K562 (cell line): ENCODE data around the gene FANCC. TPM values are rescaled to one million over a fixed set of nuclear protein-coding genes. Genes with fewer than 3 reads are reported as not detected.

Experiments used
- ATAC-seq: fragments of 200-7000 bp; cut with Tn5 transposase; 3 replicates; pipeline ENCODE4 v1.9.1; 2020; ENCODE audit warnings: moderate library complexity
- BruUV-seq: library from RNA; stranded (reverse); fragments of 400-500 nt; replicated peaks from 2 replicates; lab custom pipeline; 2021; lab: Mats Ljungman, UMichigan
- CTCF ChIA-PET: fragments of 300-600 bp; formaldehyde crosslinking; extraction: SDS; loops from one replicate; lab custom pipeline; 2021; ENCODE audit warnings: low intra/inter-chr PET ratio; lab: Yijun Ruan, JAX
- POLR2A ChIA-PET: fragments of 300-600, 350-650 bp; sonication (Branson Sonifier 250); formaldehyde crosslinking; extraction: SDS; loops from one replicate; lab custom pipeline; 2021; ENCODE audit warnings: antibody characterized with exemption, inconsistent platforms; lab: Yijun Ruan, JAX
- DNase-seq, 4 experiments: peaks; one replicate each; pipeline versions ENCODE4 v3.0.0 to v3.0.0-alpha.2; 2011 to 2018; ENCODE audit warnings: low spot score in 3 of 4, mixed read lengths in 3 of 4; ENCODE audit errors: extremely low read depth in 1 of 4
- FAIRE-seq: peaks from 2 replicates; lab custom pipeline; 2011; peaks lifted over from hg19 to GRCh38; lab: Jason Lieb, UNC
- H2AFZ ChIP-seq: 2 replicates; pipeline ENCODE4 v1.6.0; 2011; ENCODE audit warnings: low read depth, low read length, control low read depth, inconsistent platforms
- H3K27ac ChIP-seq: fragments of 200-600 bp; 3 replicates; pipeline ENCODE4 v1.8.0; 2011; ENCODE audit warnings: low read depth, mild to moderate bottlenecking, control low read depth, inconsistent platforms, low read length, moderate library complexity, mixed read lengths; ENCODE audit errors: extremely low read depth
- H3K27me3 ChIP-seq, 2 experiments: fragments of 300-600 bp in 1 of 2; 2 replicates in 1 of 2; 3 replicates in 1 of 2; pipeline versions ENCODE4 v1.6.0 to v1.8.0; 2011; ENCODE audit warnings: inconsistent platforms in 2 of 2, low read length in 2 of 2, mild to moderate bottlenecking in 1 of 2, mixed read lengths in 1 of 2, moderate library complexity in 1 of 2; ENCODE audit not compliant: control insufficient read depth in 2 of 2, insufficient read depth in 2 of 2
- H3K36me3 ChIP-seq: fragments of 300-600 bp; 3 replicates; pipeline ENCODE4 v1.8.0; 2011; ENCODE audit warnings: mild to moderate bottlenecking, low read length, inconsistent platforms; ENCODE audit not compliant: control insufficient read depth, insufficient read depth
- H3K4me1 ChIP-seq, 2 experiments: fragments of 200-600 bp in 1 of 2; replicated peaks in 1 of 2; 2 replicates in 1 of 2; 3 replicates in 1 of 2; pipeline versions ENCODE4 v1.5.1 to v1.8.0; 2011; ENCODE audit warnings: inconsistent platforms in 2 of 2, low read length in 2 of 2, mild to moderate bottlenecking in 1 of 2, mixed read lengths in 1 of 2, moderate library complexity in 1 of 2; ENCODE audit not compliant: control insufficient read depth in 2 of 2, insufficient read depth in 2 of 2
- H3K4me2 ChIP-seq: 2 replicates; pipeline ENCODE4 v1.6.1; 2011; ENCODE audit warnings: low read length, control low read depth, inconsistent platforms, mixed read lengths; ENCODE audit not compliant: insufficient read depth
- H3K4me3 ChIP-seq: fragments of 200-600 bp; sonication (generic), shearing (Covaris generic); 2 replicates; pipeline ENCODE4 v1.5.1; 2016; ENCODE audit warnings: control low read depth, inconsistent platforms
- H3K79me2 ChIP-seq: fragments of 200-600 bp; 3 replicates; pipeline ENCODE4 v1.8.0; 2011; ENCODE audit warnings: low read length, inconsistent platforms; ENCODE audit not compliant: control insufficient read depth, insufficient read depth
- H3K9ac ChIP-seq, 2 experiments: 2 replicates each; pipeline versions ENCODE4 v1.6.0 to v1.6.1; 2011; ENCODE audit warnings: low read depth in 2 of 2, low read length in 2 of 2, control low read depth in 1 of 2, inconsistent platforms in 1 of 2, mild to moderate bottlenecking in 1 of 2, mixed read lengths in 1 of 2; ENCODE audit not compliant: insufficient read depth in 1 of 2
- H3K9me1 ChIP-seq: one replicate; pipeline ENCODE4 v1.6.0; 2011; ENCODE audit warnings: inconsistent platforms, mild to moderate bottlenecking, low read length, moderate library complexity; ENCODE audit not compliant: control insufficient read depth, insufficient read depth
- H3K9me3 ChIP-seq: replicated peaks from 2 replicates; pipeline ENCODE4 v1.5.1; 2011; ENCODE audit warnings: low read depth, low read length, inconsistent platforms; ENCODE audit not compliant: control insufficient read depth, insufficient read depth
- H4K20me1 ChIP-seq: replicated peaks from 2 replicates; pipeline ENCODE4 v1.6.1; 2011; ENCODE audit warnings: low read length, inconsistent platforms, mixed read lengths; ENCODE audit not compliant: control insufficient read depth, insufficient read depth
- BRF1 ChIP-seq: IDR thresholded peaks from 3 replicates; pipeline ENCODE4 v1.6.1; 2011; ENCODE audit warnings: borderline replicate concordance, mild to moderate bottlenecking; ENCODE audit not compliant: insufficient read length; ENCODE audit errors: extremely low read depth
- CCNT2 ChIP-seq: IDR thresholded peaks from 2 replicates; pipeline ENCODE4 v1.6.1; 2011; ENCODE audit warnings: borderline replicate concordance, low read depth, mild to moderate bottlenecking, moderate library complexity, mixed read lengths, low read length; ENCODE audit not compliant: insufficient read length; ENCODE audit errors: extremely low read depth
- CHD2 ChIP-seq: IDR thresholded peaks from 2 replicates; pipeline ENCODE4 v1.6.1; 2011; ENCODE audit warnings: low read depth, low read length
- CTCF ChIP-seq, 3 experiments: IDR thresholded peaks in 2 of 3; conservative IDR thresholded peaks in 1 of 3; 2 replicates each; pipeline ENCODE4 v1.5.1; 2011 to 2012; ENCODE audit warnings: low read length in 3 of 3, mild to moderate bottlenecking in 3 of 3, control low read depth in 2 of 3, improper control_type of control experiment in 1 of 3, inconsistent platforms in 1 of 3, low read depth in 1 of 3, mixed read lengths in 1 of 3, moderate library complexity in 1 of 3; ENCODE audit not compliant: insufficient read depth in 2 of 3
- ETS2 ChIP-seq: IDR thresholded peaks from 2 replicates; pipeline ENCODE4 v1.6.1; 2016; ENCODE audit warnings: borderline replicate concordance, missing genetic modification characterization, mild to moderate bottlenecking, moderate library complexity, missing compliant biosample characterization; ENCODE audit not compliant: poor library complexity, severe bottlenecking
- GTF2E2 ChIP-seq: fragments of 200-800 bp; sonication (Bioruptor generic); IDR thresholded peaks from 2 replicates; pipeline ENCODE4 v1.6.1; 2016; ENCODE audit warnings: missing genetic modification characterization, missing compliant biosample characterization
- HDAC6 ChIP-seq: IDR thresholded peaks from 2 replicates; pipeline ENCODE4 v1.6.1; 2012; ENCODE audit warnings: low read depth, mild to moderate bottlenecking, control low read depth, inconsistent platforms, low read length, moderate library complexity
- POLR3A ChIP-seq: IDR thresholded peaks from 2 replicates; pipeline ENCODE4 v1.6.1; 2011; ENCODE audit warnings: borderline replicate concordance, mild to moderate bottlenecking, moderate library complexity; ENCODE audit not compliant: insufficient read length, insufficient read depth; ENCODE audit errors: extremely low read depth
- PTRF ChIP-seq: fragments of 450-650 bp; IDR thresholded peaks from 2 replicates; pipeline ENCODE4 v1.6.1; 2016; ENCODE audit warnings: mild to moderate bottlenecking, missing genetic modification characterization, missing compliant biosample characterization
- RAD21 ChIP-seq, 2 experiments: fragments of 250-450 bp in 1 of 2; fragments of 450-650 bp in 1 of 2; sonication (Bioruptor Pico) in 1 of 2; formaldehyde crosslinking in 1 of 2; IDR thresholded peaks in 1 of 2; conservative IDR thresholded peaks in 1 of 2; 2 replicates each; pipeline versions ENCODE4 v1.4.0 to v1.8.0; 2020 to 2022; ENCODE audit warnings: mild to moderate bottlenecking in 2 of 2, moderate library complexity in 1 of 2
- RBM34 ChIP-seq: fragments of 200-400 bp; formaldehyde crosslinking; IDR thresholded peaks from 2 replicates; pipeline ENCODE4 v1.6.1; 2018; ENCODE audit warnings: low read length, borderline replicate concordance; ENCODE audit not compliant: insufficient read depth
- SLC30A9 ChIP-seq: fragments of 250-450 bp; sonication (Bioruptor Pico); IDR thresholded peaks from 2 replicates; pipeline ENCODE4 v1.8.0; 2022; ENCODE audit warnings: mild to moderate bottlenecking, moderate library complexity
- TCFL5 ChIP-seq: fragments of 250-450 bp; sonication (Bioruptor Pico); conservative IDR thresholded peaks from 2 replicates; pipeline ENCODE4 v1.6.1; 2021; ENCODE audit warnings: mild to moderate bottlenecking, moderate library complexity, matching md5 sums
- ZC3H8 ChIP-seq: fragments of 450-650 bp; IDR thresholded peaks from 2 replicates; pipeline ENCODE4 v1.6.1; 2017
- ZFP1 ChIP-seq: fragments of 450-650 bp; formaldehyde crosslinking; IDR thresholded peaks from 2 replicates; pipeline ENCODE4 v1.4.0; 2020; ENCODE audit warnings: mild to moderate bottlenecking, mixed read lengths
- ZNF143 ChIP-seq: sonication (generic); formaldehyde crosslinking; IDR thresholded peaks from 2 replicates; pipeline ENCODE4 v1.9.0; 2022; ENCODE audit warnings: mild to moderate bottlenecking, missing genetic modification reagents
- ZNF282 ChIP-seq: sonication (generic); formaldehyde crosslinking; IDR thresholded peaks from 2 replicates; pipeline ENCODE4 v1.8.1; 2023; ENCODE audit warnings: missing genetic modification reagents
- ZNF668 ChIP-seq: fragments of 250-450 bp; sonication (Bioruptor Pico); IDR thresholded peaks from 2 replicates; pipeline ENCODE4 v1.8.0; 2022; ENCODE audit warnings: mild to moderate bottlenecking, inconsistent platforms
- ZNF717 ChIP-seq: fragments of 250-450 bp; sonication (Bioruptor Pico); IDR thresholded peaks from 2 replicates; pipeline ENCODE4 v1.5.0; 2021
- WGBS: fragments of 100-300 bp; shearing (Covaris generic); methylation state at CpG from one replicate; pipeline ENCODE4 v1.1.6; 2016; ENCODE audit warnings: low coverage, mixed read lengths; ENCODE audit not compliant: insufficient coverage; ENCODE audit errors: missing lambda C conversion rate; 5-methylcytosine and 5-hydroxymethylcytosine counted together
- in situ Hi-C: fragments of 300-500 bp; cut with MboI; formaldehyde crosslinking; loops from 4 replicates; pipeline ENCODE4 v1.15.0; 2018; ENCODE audit warnings: inconsistent platforms, mixed read lengths
- intact Hi-C: fragments of 100-400 bp; cut with micrococcal nuclease; formaldehyde crosslinking; loops from 2 replicates; pipeline ENCODE4 v1.14.2; 2022
- polyA plus RNA-seq, 8 experiments: library from polyadenylated mRNA; depleted of rRNA in 4 of 8; stranded (reverse) in 5 of 8; unstranded in 3 of 8; fragments of >200 nt; fragmentation: Nextera tagmentation in 2 of 8; fragmentation: Illumina TruSeq in 1 of 8; extraction: Ambion mirVana in 2 of 8; extraction: Trizol in 1 of 8; gene quantifications; 2 replicates each; pipeline versions ENCODE4 v1.2.1 to v1.2.3, GENCODE V29; 2011 to 2014; ENCODE audit warnings: inconsistent platforms in 1 of 8, missing spikeins in 1 of 8
- total RNA-seq, 7 experiments: library from RNA; depleted of rRNA in 6 of 7; stranded (reverse); fragments of >200 nt in 6 of 7; fragmentation: Illumina TruSeq in 2 of 7; extraction: Trizol in 2 of 7; gene quantifications; 2 replicates each; pipeline versions ENCODE4 v1.2.1 to v1.2.3, GENCODE V29; 2011 to 2021; ENCODE audit warnings: low replicate concordance in 1 of 7

Gene FANCC
- total and polyA plus RNA-seq, 9 of the 15 experiments (the other 6 are each of a cell fraction or from before 2014, with no cell fraction given) = 4.6 to 18.4 (median 14.2) TPM

- TF ChIP-seq PTRF (tag) (no peak), ZNF668 (CRISPR knock-in tag) (no peak), RBM34 (no peak), BRF1 (no peak), ZNF717 (CRISPR knock-in tag) (no peak), HDAC6 (no peak), ZC3H8 (no peak)
Measured at GRCh38 chr9:95193480-95193879, 124.0 kb downstream of the FANCC start (continued).

GRCh38 chr9:95193067-95193466 is 124.4 kb downstream of the FANCC start:
- H4K20me1 ChIP-seq = no peaks in the 10 kb centered on the region
- CTCF ChIA-PET = no interaction called here
- peaks cover 0 to 7% of the 10 kb centered on the region in 2 experiments; a peak in 3 of 5 replicates for H3K4me1 ChIP-seq
- no TSS peak for BruUV-seq
- intact Hi-C loops = no loop called here
- no peak overlapping the region for H3K4me3 ChIP-seq
- H3K27me3 ChIP-seq = no peaks in the 10 kb centered on the region
- peak in 2 of 4 experiments; percentile 15 to 19 for DNase-seq
- TF ChIP-seq GTF2E2 (tag) (no peak), ETS2 (no peak), CCNT2 (no peak), CTCF (IDR thresholded peaks at IDR 0.05 in 2 of 3, conservative IDR thresholded peaks at IDR 0.05 in 1 of 3; ENCODE audit: insufficient read depth in 2 of 3, low read depth in 1 of 3, low read length in 3 of 3) (peak in 2 of 3 experiments; percentile 29 to 34; a peak in 2 of 6 replicates), ZFP1 (no peak), ZNF143 (no peak), POLR3A (no peak), CHD2 (no peak), SLC30A9 (CRISPR knock-in tag) (no peak), ZNF282 (CRISPR knock-in tag) (no peak), RAD21 (CRISPR knock-in tag; conservative IDR thresholded peaks at IDR 0.05 in 1 of 2, IDR thresholded peaks at IDR 0.05 in 1 of 2) (peak in 1 of 2 experiments; percentile 25; a peak in 1 of 4 replicates), TCFL5 (CRISPR knock-in tag) (no peak)
- TF ChIP-seq, all 486 proteins: peak for 2
- H2AFZ ChIP-seq = no peak overlapping the region
- H3K36me3 ChIP-seq = no peaks in the 10 kb centered on the region
- H3K79me2 ChIP-seq = no peaks in the 10 kb centered on the region
- WGBS = 78% methylated on average over 8 of the region's 8 CpGs
- POLR2A ChIA-PET = interaction anchor here (0.6 kb wide), 1 partner anchor 16 kb away, joined by 3 read pairs; no protein-coding TSS in a partner anchor
- no peaks in the 10 kb centered on the region for H3K9me3 ChIP-seq
- H3K27ac ChIP-seq = no peak overlapping the region
- ATAC-seq = no peak
- H3K4me2 ChIP-seq = no peak overlapping the region
- in situ Hi-C loops = no loop called here
- no peaks in the 10 kb centered on the region for H3K9me1 ChIP-seq
- no peak overlapping the region for H3K9ac ChIP-seq
- no peak for FAIRE-seq
